ENCODE results near the gene OXTR. TPM values are rescaled to one million over a fixed set of nuclear protein-coding genes. Genes with fewer than 3 reads are reported as not detected.

The OXTR gene
- total and polyA plus RNA-seq, 2 of the 4 experiments (the other 2 are of a cell fraction): 42.8 to 56.1 TPM

GRCh38 chr3:8813411-8813810 lies 44.0 kb upstream of the OXTR start:
- dilution Hi-C loops (cut with HindIII; ENCODE audit: low sequenced_read_pairs, unreplicated experiment): no loop called here

More at GRCh38 chr3:8813411-8813810, 44.0 kb upstream of the OXTR start:
- no peak overlapping the region for H3K9ac ChIP-seq (ENCODE audit: low read depth, low read length)
- no TSS peak for BruUV-seq (replicated peaks)
- H3K79me1 ChIP-seq (ENCODE audit: low read depth in 1 of 2, low read length in 2 of 2): no peaks in the 10 kb centered on the region
- H4K8ac ChIP-seq (ENCODE audit: low read depth in 2 of 2, low read length in 2 of 2): no peak overlapping the region
- TF ChIP-seq MAFK (IDR thresholded peaks at IDR 0.05; ENCODE audit: low read depth, low read length): no peak
- TF ChIP-seq SMC3 (IDR thresholded peaks at IDR 0.05; ENCODE audit: low read depth, low read length): no peak
- no peak for TF ChIP-seq USF2 (IDR thresholded peaks at IDR 0.05; ENCODE audit: low read depth, low read length)
- no peak for TF ChIP-seq FOS (IDR thresholded peaks at IDR 0.05; ENCODE audit: low read depth, low read length)
- TF ChIP-seq RCOR1 (IDR thresholded peaks at IDR 0.05; ENCODE audit: insufficient replicate concordance, low read length): no peak
- TF ChIP-seq POLR2A (IDR thresholded peaks at IDR 0.05; ENCODE audit: low read depth, low read length): no peak
- no peak for TF ChIP-seq RFX5 (IDR thresholded peaks at IDR 0.05; ENCODE audit: low read depth, low read length)
- TF ChIP-seq ELK1 (IDR thresholded peaks at IDR 0.05; ENCODE audit: borderline replicate concordance, low read depth, low read length): no peak
- H4K20me1 ChIP-seq (ENCODE audit: insufficient read depth, low read length): no peaks in the 10 kb centered on the region
- no peak overlapping the region for H2BK5ac ChIP-seq (ENCODE audit: low read depth, low read length, poor library complexity, severe bottlenecking)
- H3K18ac ChIP-seq (ENCODE audit: low read depth, low read length): no peak overlapping the region
- no peak overlapping the region for H3K4me3 ChIP-seq (ENCODE audit: insufficient read depth, low read depth, low read length)
- H4K91ac ChIP-seq (ENCODE audit: insufficient read depth, low read depth, low read length): no peak overlapping the region
- H3K4me1 ChIP-seq (ENCODE audit: control insufficient read depth, insufficient read depth, low read length): no peaks in the 10 kb centered on the region
- H3K27ac ChIP-seq (ENCODE audit: insufficient read depth, low read length): no peak overlapping the region
- no peak overlapping the region for H3K14ac ChIP-seq (replicated peaks; ENCODE audit: low read depth, low read length)
- in situ Hi-C loops (cut with MboI; ENCODE audit: low sequenced_read_pairs): no loop called here
- no peaks in the 10 kb centered on the region for H3K27me3 ChIP-seq (ENCODE audit: control insufficient read depth, insufficient read depth, low read length)
- POLR2A ChIA-PET (ENCODE audit: unreplicated experiment): no interaction called here
- H2AFZ ChIP-seq (replicated peaks; ENCODE audit: low read length, poor library complexity): no peak overlapping the region
- H4K5ac ChIP-seq (ENCODE audit: low read depth, low read length): no peak overlapping the region
- H3K36me3 ChIP-seq (ENCODE audit: control insufficient read depth, insufficient read depth, low read length): no peaks in the 10 kb centered on the region
- no peak overlapping the region for H3K4ac ChIP-seq (ENCODE audit: low read depth, low read length)
- no peak overlapping the region for H2BK20ac ChIP-seq (ENCODE audit: low read depth, low read length)
- no peaks in the 10 kb centered on the region for H3K9me1 ChIP-seq (ENCODE audit: insufficient read depth, low read length)
- no peak overlapping the region for H2AK9ac ChIP-seq (replicated peaks; ENCODE audit: low read depth, low read length, poor library complexity)
- CTCF ChIA-PET: no interaction called here
- H3K23ac ChIP-seq (ENCODE audit: low read depth, low read length): no peak overlapping the region
- H2BK120ac ChIP-seq (ENCODE audit: low read depth, low read length): no peak overlapping the region
- WGBS, 2 experiments (ENCODE audit: extremely low coverage in 2 of 2, insufficient read length in 1 of 2): no CpG with 5 or more reads among the region's 1 CpG
- no peak overlapping the region for H3K4me2 ChIP-seq (ENCODE audit: low read depth, low read length)
- H3K9me3 ChIP-seq (ENCODE audit: control insufficient read depth, insufficient read depth, low read length): peaks cover 4% of the 10 kb centered on the region; the same call in 1 of the 2 replicates
- no peak overlapping the region for H2BK15ac ChIP-seq (ENCODE audit: low read depth, low read length)
- no peak overlapping the region for H2AK5ac ChIP-seq (ENCODE audit: low read depth, low read length)
- intact Hi-C loops (cut with micrococcal nuclease): no loop called here
- no peak for DNase-seq
- no peak overlapping the region for H3K56ac ChIP-seq (ENCODE audit: extremely low read depth, insufficient read depth, low read length)
- ATAC-seq (ENCODE audit: low read depth): no peak

Measured in IMR-90 (cell line).